Measurements from ENCODE around the gene LMX1A.

LMX1A gene

GRCh38 chr1:165226326-165226725 lies 130.2 kb downstream of the LMX1A start:
- Histone ChIP-seq H3K27me3 (replicated peaks; ENCODE audit: control insufficient read depth, insufficient read depth, low read length, poor library complexity, severe bottlenecking) (no peaks in the 10 kb centered on the region), H3K4me1 (ENCODE audit: control insufficient read depth, insufficient read depth, low read length, poor library complexity, severe bottlenecking) (no peaks in the 10 kb centered on the region), H3K27ac (ENCODE audit: insufficient read depth, low read length, poor library complexity, severe bottlenecking) (no peak overlapping the region), H3K9me3 (ENCODE audit: control insufficient read depth, low read length) (no peaks in the 10 kb centered on the region), H3K4me3 (ENCODE audit: insufficient read depth, low read depth, low read length, poor library complexity, severe bottlenecking) (no peak overlapping the region), H3K36me3 (ENCODE audit: control insufficient read depth, insufficient read depth, low read length) (no peaks in the 10 kb centered on the region)
- no peak for DNase-seq

DNA sequence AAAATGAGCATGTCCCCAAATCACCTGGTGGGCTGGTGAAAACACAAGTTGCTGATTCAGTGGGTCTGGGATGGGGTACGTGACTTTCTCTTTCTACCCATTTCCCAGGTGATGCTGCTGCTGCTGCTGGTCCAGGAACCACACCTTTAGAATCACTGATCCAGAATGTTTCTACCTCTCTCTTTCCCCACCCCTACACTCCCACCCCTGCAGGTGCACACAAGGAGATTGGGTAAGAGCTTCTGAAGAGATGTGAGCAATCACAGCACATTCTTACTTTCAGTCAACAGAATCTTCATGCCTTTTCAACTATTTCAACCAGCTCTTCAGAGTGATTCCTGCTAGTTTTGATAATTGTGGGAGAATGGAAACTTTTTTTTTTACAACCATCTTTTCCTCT lies 130.9 kb downstream of the LMX1A start:
- H3K4me3 ChIP-seq (ENCODE audit: insufficient read depth, low read depth, low read length, poor library complexity, severe bottlenecking): no peak overlapping the region
- no peak for DNase-seq
- H3K27me3 ChIP-seq (replicated peaks; ENCODE audit: control insufficient read depth, insufficient read depth, low read length, poor library complexity, severe bottlenecking): no peaks in the 10 kb centered on the region
- H3K9me3 ChIP-seq (ENCODE audit: control insufficient read depth, low read length): no peaks in the 10 kb centered on the region
- no peaks in the 10 kb centered on the region for H3K36me3 ChIP-seq (ENCODE audit: control insufficient read depth, insufficient read depth, low read length)
- H3K27ac ChIP-seq (ENCODE audit: insufficient read depth, low read length, poor library complexity, severe bottlenecking): no peak overlapping the region
- no peaks in the 10 kb centered on the region for H3K4me1 ChIP-seq (ENCODE audit: control insufficient read depth, insufficient read depth, low read length, poor library complexity, severe bottlenecking)

GRCh38 chr1:165225062-165225461 lies 131.5 kb downstream of the LMX1A start:
- Histone ChIP-seq H3K27ac (ENCODE audit: insufficient read depth, low read length, poor library complexity, severe bottlenecking) (no peak overlapping the region), H3K9me3 (ENCODE audit: control insufficient read depth, low read length) (no peaks in the 10 kb centered on the region), H3K36me3 (ENCODE audit: control insufficient read depth, insufficient read depth, low read length) (no peaks in the 10 kb centered on the region), H3K4me1 (ENCODE audit: control insufficient read depth, insufficient read depth, low read length, poor library complexity, severe bottlenecking) (no peaks in the 10 kb centered on the region), H3K4me3 (ENCODE audit: insufficient read depth, low read depth, low read length, poor library complexity, severe bottlenecking) (no peak overlapping the region), H3K27me3 (replicated peaks; ENCODE audit: control insufficient read depth, insufficient read depth, low read length, poor library complexity, severe bottlenecking) (no peaks in the 10 kb centered on the region)
- DNase-seq: no peak

DNA sequence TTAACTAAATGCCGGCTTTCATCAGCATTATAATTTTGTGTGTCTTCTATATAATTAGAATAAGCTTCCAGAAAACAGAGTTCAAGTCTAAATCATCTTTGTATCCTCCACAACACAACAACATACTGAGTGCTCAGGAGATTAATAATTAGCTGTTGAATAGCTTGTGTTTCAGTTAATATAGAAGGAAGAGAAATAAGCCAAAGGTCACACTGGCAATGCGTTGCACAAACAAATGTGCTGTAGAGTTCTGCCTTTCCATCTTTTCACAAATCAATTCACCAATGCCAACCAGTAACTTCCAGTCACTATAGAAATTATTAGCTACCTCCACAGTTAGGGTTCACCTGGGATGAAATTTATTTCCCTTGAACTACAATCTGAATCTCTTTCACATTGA lies 132.0 kb downstream of the LMX1A start:
- no peak for DNase-seq
- Histone ChIP-seq H3K4me1 (ENCODE audit: control insufficient read depth, insufficient read depth, low read length, poor library complexity, severe bottlenecking) (no peaks in the 10 kb centered on the region), H3K36me3 (ENCODE audit: control insufficient read depth, insufficient read depth, low read length) (no peaks in the 10 kb centered on the region), H3K27me3 (replicated peaks; ENCODE audit: control insufficient read depth, insufficient read depth, low read length, poor library complexity, severe bottlenecking) (no peaks in the 10 kb centered on the region), H3K9me3 (ENCODE audit: control insufficient read depth, low read length) (no peaks in the 10 kb centered on the region), H3K4me3 (ENCODE audit: insufficient read depth, low read depth, low read length, poor library complexity, severe bottlenecking) (no peak overlapping the region), H3K27ac (ENCODE audit: insufficient read depth, low read length, poor library complexity, severe bottlenecking) (no peak overlapping the region)

DNA sequence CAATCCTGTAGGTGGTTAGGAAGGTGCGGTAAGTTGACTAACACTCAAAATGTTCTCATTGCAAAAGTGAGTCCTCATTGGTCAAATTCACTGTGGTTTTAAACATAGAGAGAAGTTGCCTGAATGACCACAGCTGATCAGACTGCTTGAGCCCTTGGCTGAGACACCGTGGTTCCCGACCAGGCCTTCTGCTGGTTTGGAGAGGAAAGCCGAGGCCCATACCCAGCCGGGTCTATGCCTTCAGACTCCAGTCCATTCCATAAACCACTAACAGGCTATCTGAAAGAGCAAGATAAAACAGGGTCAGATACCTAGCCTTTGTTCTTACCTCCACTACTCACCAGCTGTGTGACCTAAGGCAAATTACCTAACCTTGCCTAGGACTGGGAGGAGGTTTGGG lies 133.9 kb downstream of the LMX1A start:
- Histone ChIP-seq H3K4me3 (ENCODE audit: insufficient read depth, low read depth, low read length, poor library complexity, severe bottlenecking) (no peak overlapping the region), H3K36me3 (ENCODE audit: control insufficient read depth, insufficient read depth, low read length) (no peaks in the 10 kb centered on the region), H3K27me3 (replicated peaks; ENCODE audit: control insufficient read depth, insufficient read depth, low read length, poor library complexity, severe bottlenecking) (peaks cover 5% of the 10 kb centered on the region), H3K9me3 (ENCODE audit: control insufficient read depth, low read length) (no peaks in the 10 kb centered on the region), H3K27ac (ENCODE audit: insufficient read depth, low read length, poor library complexity, severe bottlenecking) (no peak overlapping the region), H3K4me1 (ENCODE audit: control insufficient read depth, insufficient read depth, low read length, poor library complexity, severe bottlenecking) (no peaks in the 10 kb centered on the region)
- no peak for DNase-seq

GRCh38 chr1:165218731-165219130 lies 137.8 kb downstream of the LMX1A start:
- Histone ChIP-seq H3K4me3 (ENCODE audit: insufficient read depth, low read depth, low read length, poor library complexity, severe bottlenecking) (no peak overlapping the region), H3K36me3 (ENCODE audit: control insufficient read depth, insufficient read depth, low read length) (no peaks in the 10 kb centered on the region), H3K27me3 (replicated peaks; ENCODE audit: control insufficient read depth, insufficient read depth, low read length, poor library complexity, severe bottlenecking) (peaks cover 5% of the 10 kb centered on the region), H3K9me3 (ENCODE audit: control insufficient read depth, low read length) (no peaks in the 10 kb centered on the region), H3K27ac (ENCODE audit: insufficient read depth, low read length, poor library complexity, severe bottlenecking) (no peak overlapping the region), H3K4me1 (ENCODE audit: control insufficient read depth, insufficient read depth, low read length, poor library complexity, severe bottlenecking) (no peaks in the 10 kb centered on the region)
- DNase-seq: no peak

DNA sequence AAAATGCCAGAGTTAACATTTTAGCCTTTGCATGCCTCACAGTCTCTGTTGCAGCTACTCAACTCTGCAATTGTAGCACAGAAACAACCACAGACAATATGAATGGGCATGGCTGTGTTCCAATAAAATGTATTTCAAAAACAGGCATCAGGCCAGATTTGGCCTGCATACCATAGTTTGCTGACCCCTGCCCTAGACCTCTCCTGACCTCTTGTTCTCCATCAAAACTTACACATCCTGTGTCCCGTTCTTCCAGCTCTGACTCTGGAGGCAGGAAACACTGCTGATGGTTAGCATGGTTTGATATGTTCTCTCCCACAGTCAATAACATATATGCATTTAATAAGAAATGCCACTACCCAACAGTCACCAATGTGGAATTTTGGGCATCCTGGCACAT lies 138.6 kb downstream of the LMX1A start:
- H3K4me1 ChIP-seq (ENCODE audit: control insufficient read depth, insufficient read depth, low read length, poor library complexity, severe bottlenecking): no peaks in the 10 kb centered on the region
- no peaks in the 10 kb centered on the region for H3K9me3 ChIP-seq (ENCODE audit: control insufficient read depth, low read length)
- H3K27me3 ChIP-seq (replicated peaks; ENCODE audit: control insufficient read depth, insufficient read depth, low read length, poor library complexity, severe bottlenecking): peaks cover 5% of the 10 kb centered on the region
- no peak for DNase-seq
- H3K27ac ChIP-seq (ENCODE audit: insufficient read depth, low read length, poor library complexity, severe bottlenecking): no peak overlapping the region
- no peaks in the 10 kb centered on the region for H3K36me3 ChIP-seq (ENCODE audit: control insufficient read depth, insufficient read depth, low read length)
- no peak overlapping the region for H3K4me3 ChIP-seq (ENCODE audit: insufficient read depth, low read depth, low read length, poor library complexity, severe bottlenecking)

DNA sequence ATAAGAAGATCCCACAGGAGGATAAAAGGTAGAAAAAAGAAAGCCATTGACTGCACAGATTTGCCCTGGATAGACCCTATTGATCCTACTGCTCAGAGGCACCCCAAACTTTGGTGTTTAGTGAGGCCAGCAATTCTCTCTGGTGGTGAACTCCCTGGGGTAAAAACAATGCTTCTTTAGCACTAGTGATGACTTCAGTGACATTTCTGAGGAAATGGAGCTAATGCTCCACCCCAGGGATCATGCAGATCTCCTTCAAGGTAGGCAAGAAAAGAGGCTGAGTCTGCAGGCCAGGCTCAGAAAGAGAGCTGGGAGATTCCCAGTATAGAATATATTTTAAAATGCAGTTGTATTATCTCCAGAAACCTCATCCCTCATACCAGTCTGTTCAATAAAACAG lies 140.3 kb downstream of the LMX1A start:
- no peaks in the 10 kb centered on the region for H3K9me3 ChIP-seq (ENCODE audit: control insufficient read depth, low read length)
- no peaks in the 10 kb centered on the region for H3K36me3 ChIP-seq (ENCODE audit: control insufficient read depth, insufficient read depth, low read length)
- no peaks in the 10 kb centered on the region for H3K4me1 ChIP-seq (ENCODE audit: control insufficient read depth, insufficient read depth, low read length, poor library complexity, severe bottlenecking)
- no peak overlapping the region for H3K27ac ChIP-seq (ENCODE audit: insufficient read depth, low read length, poor library complexity, severe bottlenecking)
- H3K4me3 ChIP-seq (ENCODE audit: insufficient read depth, low read depth, low read length, poor library complexity, severe bottlenecking): no peak overlapping the region
- H3K27me3 ChIP-seq (replicated peaks; ENCODE audit: control insufficient read depth, insufficient read depth, low read length, poor library complexity, severe bottlenecking): peaks cover 5% of the 10 kb centered on the region
- no peak for DNase-seq

- DNase-seq: no peak
- Histone ChIP-seq H3K4me1 (ENCODE audit: control insufficient read depth, insufficient read depth, low read length, poor library complexity, severe bottlenecking) (no peaks in the 10 kb centered on the region), H3K27ac (ENCODE audit: insufficient read depth, low read length, poor library complexity, severe bottlenecking) (no peak overlapping the region)
Measured at GRCh38 chr1:165215676-165216075, 140.8 kb downstream of the LMX1A start.

GRCh38 chr1:165212229-165212628 lies 144.3 kb downstream of the LMX1A start:
- no peaks in the 10 kb centered on the region for H3K4me1 ChIP-seq (ENCODE audit: control insufficient read depth, insufficient read depth, low read length, poor library complexity, severe bottlenecking)
- no peak overlapping the region for H3K27ac ChIP-seq (ENCODE audit: insufficient read depth, low read length, poor library complexity, severe bottlenecking)

More at GRCh38 chr1:165215676-165216075, 140.8 kb downstream of the LMX1A start:
- H3K27me3 ChIP-seq (replicated peaks; ENCODE audit: control insufficient read depth, insufficient read depth, low read length, poor library complexity, severe bottlenecking): peaks cover 5% of the 10 kb centered on the region
- no peak overlapping the region for H3K4me3 ChIP-seq (ENCODE audit: insufficient read depth, low read depth, low read length, poor library complexity, severe bottlenecking)
- H3K9me3 ChIP-seq (ENCODE audit: control insufficient read depth, low read length): no peaks in the 10 kb centered on the region
- H3K36me3 ChIP-seq (ENCODE audit: control insufficient read depth, insufficient read depth, low read length): no peaks in the 10 kb centered on the region

More at GRCh38 chr1:165212229-165212628, 144.3 kb downstream of the LMX1A start:
- no peak overlapping the region for H3K4me3 ChIP-seq (ENCODE audit: insufficient read depth, low read depth, low read length, poor library complexity, severe bottlenecking)
- DNase-seq: no peak
- H3K9me3 ChIP-seq (ENCODE audit: control insufficient read depth, low read length): no peaks in the 10 kb centered on the region
- H3K27me3 ChIP-seq (replicated peaks; ENCODE audit: control insufficient read depth, insufficient read depth, low read length, poor library complexity, severe bottlenecking): no peaks in the 10 kb centered on the region
- no peaks in the 10 kb centered on the region for H3K36me3 ChIP-seq (ENCODE audit: control insufficient read depth, insufficient read depth, low read length)

All from effector memory CD4-positive, alpha-beta T cell (primary cell).